GM12878 (cell line): ENCODE measurements around the gene BHLHA15. TPM values are rescaled to one million over a fixed set of nuclear protein-coding genes. Genes with fewer than 3 reads are reported as not detected.

Experiments
- ATAC-seq: fragments of 200-7000 bp; cut with Tn5 transposase; 3 replicates; pipeline ENCODE4 v1.9.1; 2020; ENCODE audit warnings: mild to moderate bottlenecking, moderate library complexity
- BruUV-seq: library from RNA; stranded (reverse); fragments of 400-500 nt; replicated peaks from 2 replicates; lab custom pipeline; 2021; lab: Mats Ljungman, UMichigan
- CTCF ChIA-PET: fragments of 300-600 bp; sonication (Branson Sonifier 250); formaldehyde crosslinking; extraction: SDS; loops from one replicate; lab custom pipeline; 2021; ENCODE audit warnings: inconsistent platforms; lab: Yijun Ruan, JAX
- POLR2A ChIA-PET: fragments of 350-600 bp; formaldehyde crosslinking; extraction: SDS; loops from one replicate; lab custom pipeline; 2021; ENCODE audit warnings: inconsistent platforms; lab: Charles Lee
- RAD21 ChIA-PET: fragments of 300-600 bp; sonication (Branson Sonifier 250); formaldehyde crosslinking; loops from one replicate; lab custom pipeline; 2023; ENCODE audit warnings: antibody characterized with exemption; ENCODE audit not compliant: unreplicated experiment; lab: Charles Lee
- SMC1A ChIA-PET: fragments of 300-600 bp; sonication (Branson Sonifier 250); formaldehyde crosslinking; loops from one replicate; lab custom pipeline; 2023; ENCODE audit not compliant: unreplicated experiment, uncharacterized antibody; lab: Charles Lee
- DNase-seq: peaks from one replicate; pipeline ENCODE4 v3.0.0-alpha.2; 2011; ENCODE audit warnings: low read depth, low spot score
- FAIRE-seq: peaks from 3 replicates; lab custom pipeline; 2011; peaks lifted over from hg19 to GRCh38; lab: Jason Lieb, UNC
- H2AFZ ChIP-seq: 2 replicates; pipeline ENCODE4 v1.6.0; 2011; ENCODE audit warnings: low read depth, low read length, control low read depth; ENCODE audit not compliant: control insufficient read depth
- H3K27ac ChIP-seq: 2 replicates; pipeline ENCODE4 v1.5.1; 2011; ENCODE audit warnings: control low read depth; ENCODE audit not compliant: control insufficient read depth, insufficient read depth
- H3K27me3 ChIP-seq, 2 experiments: replicated peaks in 1 of 2; 2 replicates each; pipeline versions ENCODE4 v1.6.0 to v1.6.1; 2011; ENCODE audit warnings: low read length in 1 of 2; ENCODE audit not compliant: control insufficient read depth in 2 of 2, insufficient read depth in 2 of 2
- H3K36me3 ChIP-seq, 2 experiments: 2 replicates each; pipeline ENCODE4 v1.5.1; 2011; ENCODE audit warnings: low read length in 1 of 2; ENCODE audit not compliant: control insufficient read depth in 2 of 2, insufficient read depth in 2 of 2
- H3K4me1 ChIP-seq: 2 replicates; pipeline ENCODE4 v1.6.1; 2011; ENCODE audit warnings: mild to moderate bottlenecking, low read length, moderate library complexity, mixed read lengths; ENCODE audit not compliant: control insufficient read depth, insufficient read depth
- H3K4me2 ChIP-seq: 2 replicates; pipeline ENCODE4 v1.6.0; 2011; ENCODE audit warnings: control low read depth; ENCODE audit not compliant: control insufficient read depth, insufficient read depth
- H3K4me3 ChIP-seq: fragments of 200-600 bp; sonication (generic); 2 replicates; pipeline ENCODE4 v1.5.1; 2016
- H3K79me2 ChIP-seq: 2 replicates; pipeline ENCODE4 v1.6.0; 2011; ENCODE audit warnings: low read length; ENCODE audit not compliant: control insufficient read depth, insufficient read depth
- H3K9ac ChIP-seq: 2 replicates; pipeline ENCODE4 v1.8.0; 2011; ENCODE audit warnings: low read length, control low read depth, mixed read lengths; ENCODE audit not compliant: control insufficient read depth, insufficient read depth
- H3K9me3 ChIP-seq: replicated peaks from 3 replicates; pipeline ENCODE4 v1.5.1; 2011; ENCODE audit warnings: mild to moderate bottlenecking, low read length; ENCODE audit not compliant: control insufficient read depth, insufficient read depth
- H4K20me1 ChIP-seq: 2 replicates; pipeline ENCODE4 v1.6.0; 2011; ENCODE audit not compliant: control insufficient read depth, insufficient read depth
- EP300 ChIP-seq, 2 experiments: fragments of 150-350 bp in 1 of 2; IDR thresholded peaks; 2 replicates each; pipeline ENCODE4 v1.6.1; 2011 to 2012; ENCODE audit warnings: low read depth in 2 of 2, low read length in 2 of 2, borderline replicate concordance in 1 of 2, improper control_type of control experiment in 1 of 2, inconsistent platforms in 1 of 2; ENCODE audit not compliant: control insufficient read depth in 1 of 2
- ETV6 ChIP-seq, 2 experiments: fragments of 450-650 bp in 1 of 2; IDR thresholded peaks in 1 of 2; conservative IDR thresholded peaks in 1 of 2; 2 replicates each; pipeline ENCODE4 v1.6.1; 2014; ENCODE audit warnings: antibody characterized with exemption in 1 of 2, borderline replicate concordance in 1 of 2, low read depth in 1 of 2, mild to moderate bottlenecking in 1 of 2, moderate library complexity in 1 of 2
- GATAD2B ChIP-seq: fragments of 450-650 bp; conservative IDR thresholded peaks from 2 replicates; pipeline ENCODE4 v1.6.1; 2017; ENCODE audit warnings: low read depth, mild to moderate bottlenecking, moderate library complexity
- JUND ChIP-seq: IDR thresholded peaks from 2 replicates; pipeline ENCODE4 v1.6.1; 2012; ENCODE audit warnings: low read depth, mild to moderate bottlenecking, low read length, improper control_type of control experiment, moderate library complexity
- MAX ChIP-seq: IDR thresholded peaks from 2 replicates; pipeline ENCODE4 v1.6.1; 2012; ENCODE audit warnings: low read depth, low read length, improper control_type of control experiment
- MEF2B ChIP-seq: fragments of 450-650 bp; IDR thresholded peaks from 2 replicates; pipeline ENCODE4 v1.6.1; 2018; ENCODE audit warnings: mild to moderate bottlenecking, moderate library complexity; ENCODE audit not compliant: partially characterized antibody, poor library complexity, severe bottlenecking
- NBN ChIP-seq: fragments of 450-650 bp; IDR thresholded peaks from 2 replicates; pipeline ENCODE4 v1.6.1; 2016
- SREBF1 ChIP-seq: IDR thresholded peaks from 2 replicates; pipeline ENCODE4 v1.6.1; 2012; ENCODE audit warnings: mild to moderate bottlenecking, low read length
- STAT3 ChIP-seq: IDR thresholded peaks from 2 replicates; pipeline ENCODE4 v1.6.1; 2011; ENCODE audit warnings: low read depth, low read length, improper control_type of control experiment
- USF1 ChIP-seq: IDR thresholded peaks from 2 replicates; pipeline ENCODE4 v1.6.1; 2011; ENCODE audit warnings: borderline replicate concordance, low read depth, mild to moderate bottlenecking, moderate library complexity, mixed read lengths, low read length; ENCODE audit not compliant: insufficient read depth; ENCODE audit errors: extremely low read length
- WGBS: methylation state at CpG from one replicate; pipeline ENCODE4 v1.1.6; 2016; ENCODE audit warnings: low lambda C conversion rate; ENCODE audit not compliant: insufficient replicate concordance, insufficient coverage; ENCODE audit errors: missing lambda C conversion rate; 5-methylcytosine and 5-hydroxymethylcytosine counted together
- in situ Hi-C: fragments of 300-500 bp; cut with MboI; formaldehyde crosslinking; loops from 9 replicates; pipeline ENCODE4 v1.14.3; 2018; ENCODE audit warnings: mixed read lengths
- intact Hi-C: fragments of 100-400 bp; cut with micrococcal nuclease; formaldehyde crosslinking; loops from one replicate; pipeline ENCODE4 v1.14.2; 2022; ENCODE audit not compliant: unreplicated experiment
- polyA plus RNA-seq, 11 experiments: library from polyadenylated mRNA; depleted of rRNA in 4 of 11; unstranded in 6 of 11; stranded (reverse) in 5 of 11; fragments of >200 nt; fragmentation: Nextera tagmentation in 4 of 11; fragmentation: Illumina TruSeq in 1 of 11; extraction: Ambion mirVana in 4 of 11; extraction: Trizol in 1 of 11; gene quantifications; 1 replicate in 1 of 11; 2 replicates in 10 of 11; pipeline versions ENCODE4 v1.2.1 to v1.2.3, GENCODE V29; 2011 to 2016; ENCODE audit warnings: inconsistent platforms in 2 of 11, missing spikeins in 2 of 11, low read depth in 1 of 11
- total RNA-seq, 4 experiments: library from RNA; depleted of rRNA in 3 of 4; stranded (reverse); fragments of >200 nt in 3 of 4; fragmentation: Illumina TruSeq in 1 of 4; extraction: Trizol in 1 of 4; gene quantifications; 2 replicates each; pipeline versions ENCODE4 v1.2.1 to v1.2.3, GENCODE V29; 2013 to 2021

The BHLHA15 gene
- total and polyA plus RNA-seq, 10 of the 15 experiments (the other 5 are each of a cell fraction or from before 2014, with no cell fraction given): 0.54 to 4.2 (median 2.5) TPM; not detected in 4

- TF ChIP-seq GATAD2B: no peak
- no peak for TF ChIP-seq EP300 (IDR thresholded peaks at IDR 0.05; ENCODE audit: borderline replicate concordance in 1 of 2, control insufficient read depth in 1 of 2, low read depth in 2 of 2, low read length in 2 of 2)
These were observed 30.5 kb upstream of the BHLHA15 start (continued) for GRCh38 chr7:98180751-98181150.

GRCh38 chr7:98185101-98185500 is 26.1 kb upstream of the BHLHA15 start:
- POLR2A ChIA-PET: no interaction called here
- BruUV-seq: no TSS peak
- no peaks in the 10 kb centered on the region for H3K27me3 ChIP-seq
- no peak overlapping the region for H3K4me2 ChIP-seq
- DNase-seq: no peak
- WGBS: 96% methylated on average over 7 of the region's 7 CpGs
- SMC1A ChIA-PET: no interaction called here
- no peak overlapping the region for H2AFZ ChIP-seq
- RAD21 ChIA-PET: no interaction called here
- TF ChIP-seq JUND: no peak
- no peak for TF ChIP-seq NBN
- H3K4me1 ChIP-seq: no peaks in the 10 kb centered on the region
- no peak for ATAC-seq
- intact Hi-C loops: no loop called here
- H3K4me3 ChIP-seq: no peak overlapping the region
- H3K27ac ChIP-seq: no peak overlapping the region
- CTCF ChIA-PET: no interaction called here
- no peak overlapping the region for H3K9ac ChIP-seq
- H3K9me3 ChIP-seq: no peaks in the 10 kb centered on the region; the same call in 2 of the 3 replicates
- no peak for FAIRE-seq
- no peaks in the 10 kb centered on the region for H4K20me1 ChIP-seq
- no peaks in the 10 kb centered on the region for H3K79me2 ChIP-seq
- in situ Hi-C loops: no loop called here
- H3K36me3 ChIP-seq: peaks cover 0 to 3% of the 10 kb centered on the region in 2 experiments; a peak in 2 of 4 replicates

GRCh38 chr7:98186452-98187137 is 24.6 kb upstream of the BHLHA15 start:
- RAD21 ChIA-PET: no interaction called here
- H3K9ac ChIP-seq: no peak overlapping the region
- peaks cover 0 to 4% of the 10 kb centered on the region in 2 experiments; a peak in 3 of 4 replicates for H3K36me3 ChIP-seq
- TF ChIP-seq USF1: no peak
- TF ChIP-seq ETV6 (conservative IDR thresholded peaks at IDR 0.05 in 1 of 2, IDR thresholded peaks at IDR 0.05 in 1 of 2; ENCODE audit: borderline replicate concordance in 1 of 2, low read depth in 1 of 2): no peak
- TF ChIP-seq MEF2B: no peak
- TF ChIP-seq SREBF1: no peak
- no peak for TF ChIP-seq STAT3
- TF ChIP-seq MAX: no peak
- TF ChIP-seq, all 136 proteins: peak for 0
- FAIRE-seq (no peak), DNase-seq (no peak), ATAC-seq (no peak)
- in situ Hi-C loops (no loop called here), intact Hi-C loops (no loop called here)
- Histone ChIP-seq H3K9me3 (no peaks in the 10 kb centered on the region; the same call in 2 of the 3 replicates), H2AFZ (no peak overlapping the region), H4K20me1 (no peaks in the 10 kb centered on the region), H3K27me3 (no peaks in the 10 kb centered on the region), H3K4me3 (no peak overlapping the region), H3K4me2 (no peak overlapping the region), H3K79me2 (no peaks in the 10 kb centered on the region), H3K4me1 (no peaks in the 10 kb centered on the region), H3K27ac (no peak overlapping the region)
- BruUV-seq: no TSS peak
- WGBS: 87% methylated on average over 9 of the region's 9 CpGs
- ChIA-PET POLR2A (no interaction called here), CTCF (no interaction called here), SMC1A (no interaction called here)
